Neural cell (in vitro differentiated cells): ENCODE data around the gene ZBTB8A. TPM values are rescaled to one million over a fixed set of nuclear protein-coding genes. Genes with fewer than 3 reads are reported as not detected.

ENCODE experiments used
- H2AFZ ChIP-seq: fragments of 200-600, 300-800 bp; sonication (generic), shearing (Covaris generic); 2 replicates; pipeline ENCODE4 v1.6.0; 2014; ENCODE audit warnings: low read depth, mild to moderate bottlenecking, antibody characterized with exemption, low read length, moderate library complexity
- H3F3A ChIP-seq: fragments of 200-600 bp; shearing (Covaris generic); 2 replicates; pipeline ENCODE4 v1.6.1; 2016; ENCODE audit warnings: mild to moderate bottlenecking, moderate library complexity, mixed read lengths, antibody characterized with exemption, low read length; ENCODE audit not compliant: insufficient read depth, poor library complexity, severe bottlenecking
- H3K27ac ChIP-seq: fragments of 200-600, 300-800 bp; sonication (generic), shearing (Covaris generic); 2 replicates; pipeline ENCODE4 v1.5.1; 2014; ENCODE audit warnings: mild to moderate bottlenecking, low read length, moderate library complexity
- H3K27me3 ChIP-seq: fragments of 300-800, 200-600 bp; sonication (generic), shearing (Covaris generic); 2 replicates; pipeline ENCODE4 v1.6.0; 2014; ENCODE audit warnings: mild to moderate bottlenecking, low read depth, low read length, moderate library complexity; ENCODE audit not compliant: insufficient read depth
- H3K36me3 ChIP-seq: fragments of 300-800, 200-600 bp; sonication (generic), shearing (Covaris generic); 2 replicates; pipeline ENCODE4 v1.5.1; 2014; ENCODE audit warnings: mild to moderate bottlenecking, antibody characterized with exemption, low read length, moderate library complexity; ENCODE audit not compliant: insufficient read depth
- H3K4me2 ChIP-seq: fragments of 300-800, 200-600 bp; sonication (generic), shearing (Covaris generic); 2 replicates; pipeline ENCODE4 v1.6.0; 2014; ENCODE audit warnings: mild to moderate bottlenecking, low read length
- H3K4me3 ChIP-seq: fragments of 300-800, 200-600 bp; sonication (generic), shearing (Covaris generic); 2 replicates; pipeline ENCODE4 v1.5.1; 2014; ENCODE audit warnings: mild to moderate bottlenecking, low read length, moderate library complexity
- H3K79me2 ChIP-seq: fragments of 200-600 bp; shearing (Covaris generic); replicated peaks from 2 replicates; pipeline ENCODE4 v1.6.0; 2014; ENCODE audit warnings: mild to moderate bottlenecking, low read length, moderate library complexity; ENCODE audit not compliant: insufficient read depth
- H3K9ac ChIP-seq: fragments of 300-800, 200-600 bp; sonication (generic), shearing (Covaris generic); 2 replicates; pipeline ENCODE4 v1.6.1; 2016; ENCODE audit warnings: mild to moderate bottlenecking, low read length, mixed read lengths
- H3K9me2 ChIP-seq: fragments of 200-600 bp; shearing (Covaris generic); 2 replicates; pipeline ENCODE4 v1.6.1; 2016; ENCODE audit warnings: mild to moderate bottlenecking, low read length, mixed read lengths; ENCODE audit not compliant: insufficient read depth
- H3K9me3 ChIP-seq: fragments of 200-600, 300-800 bp; sonication (generic), shearing (Covaris generic); 2 replicates; pipeline ENCODE4 v1.6.1; 2016; ENCODE audit warnings: mild to moderate bottlenecking, mixed run types, low read length, moderate library complexity, mixed read lengths
- H4K20me1 ChIP-seq: fragments of 200-600 bp; shearing (Covaris generic); 2 replicates; pipeline ENCODE4 v1.6.1; 2016; ENCODE audit warnings: mild to moderate bottlenecking, mixed run types; ENCODE audit not compliant: insufficient read depth
- EP300 ChIP-seq: fragments of 450-650 bp; conservative IDR thresholded peaks from 2 replicates; pipeline ENCODE4 v1.6.1; 2014; ENCODE audit warnings: antibody characterized with exemption, mild to moderate bottlenecking, moderate library complexity; ENCODE audit not compliant: poor library complexity, severe bottlenecking
- EZH2 ChIP-seq: fragments of 200-600, 300-800 bp; shearing (Covaris generic), sonication (generic); IDR thresholded peaks from 2 replicates; pipeline ENCODE4 v1.6.1; 2014; ENCODE audit warnings: antibody characterized with exemption, low read length, borderline replicate concordance, mild to moderate bottlenecking; ENCODE audit not compliant: insufficient read depth, poor library complexity, severe bottlenecking
- MXI1 ChIP-seq: fragments of 450-650 bp; conservative IDR thresholded peaks from 2 replicates; pipeline ENCODE4 v1.6.1; 2014; ENCODE audit warnings: antibody characterized with exemption, mild to moderate bottlenecking; ENCODE audit not compliant: poor library complexity, severe bottlenecking
- POLR2AphosphoS5 ChIP-seq: IDR thresholded peaks from 2 replicates; pipeline ENCODE4 v1.6.1; 2012
- RAD21 ChIP-seq: fragments of 450-650 bp; conservative IDR thresholded peaks from 2 replicates; pipeline ENCODE4 v1.6.1; 2014; ENCODE audit warnings: antibody characterized with exemption, mild to moderate bottlenecking, moderate library complexity
- SMC3 ChIP-seq: fragments of 450-650 bp; conservative IDR thresholded peaks from 2 replicates; pipeline ENCODE4 v1.6.1; 2014; ENCODE audit warnings: antibody characterized with exemption, mild to moderate bottlenecking, moderate library complexity; ENCODE audit not compliant: poor library complexity
- polyA plus RNA-seq: library from polyadenylated mRNA; depleted of rRNA; stranded (reverse); fragments of >200 nt; gene quantifications from 2 replicates; pipeline ENCODE4 v1.2.3, GENCODE V29; 2014
- TF ChIP-seq, protein P1 (sequence below): IDR thresholded peaks from 2 replicates; pipeline ENCODE4 v1.6.1; 2012; ENCODE audit warnings: borderline replicate concordance
- TF ChIP-seq, protein P2 (sequence below): fragments of 450-650 bp; IDR thresholded peaks from 2 replicates; pipeline ENCODE4 v1.5.1; 2014; ENCODE audit warnings: antibody characterized with exemption, mild to moderate bottlenecking, moderate library complexity; ENCODE audit not compliant: poor library complexity, severe bottlenecking

The ZBTB8A gene
- polyA plus RNA-seq, 1 donor from 2014 or later = 10.1 TPM

DNA sequence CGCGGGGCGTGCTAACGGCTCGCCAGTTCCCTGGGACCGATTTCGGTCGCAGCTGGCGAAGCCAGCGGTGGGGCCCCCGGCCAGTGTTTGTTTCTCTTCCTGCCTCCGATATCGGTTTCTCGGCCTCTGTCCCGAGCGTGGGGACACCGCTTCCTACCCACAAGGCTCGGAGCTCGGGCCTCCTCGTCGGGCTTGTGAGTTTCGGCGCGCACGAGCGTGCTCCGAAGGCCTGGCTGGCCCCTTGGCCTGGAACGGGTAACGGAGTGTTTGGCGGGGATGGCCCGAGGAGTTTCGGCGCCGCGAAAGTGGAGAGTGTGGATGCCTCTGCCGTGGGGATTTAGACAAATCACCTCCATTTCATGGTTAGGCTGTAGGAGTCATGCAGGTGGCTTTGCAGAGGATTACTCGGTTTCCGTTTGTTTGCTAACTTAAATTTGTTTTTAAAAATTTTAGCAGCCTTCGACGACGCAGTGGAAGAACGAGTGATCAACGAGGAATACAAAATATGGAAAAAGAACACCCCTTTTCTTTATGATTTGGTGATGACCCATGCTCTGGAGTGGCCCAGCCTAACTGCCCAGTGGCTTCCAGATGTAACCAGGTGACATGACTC is 112.3 kb downstream of the ZBTB8A start:
- TF ChIP-seq POLR2AphosphoS5 (no peak), EP300 (no peak), RAD21 (no peak), SMC3 (peak; percentile 15), MXI1 (peak; percentile 47)
- TF ChIP-seq, protein P1, sequence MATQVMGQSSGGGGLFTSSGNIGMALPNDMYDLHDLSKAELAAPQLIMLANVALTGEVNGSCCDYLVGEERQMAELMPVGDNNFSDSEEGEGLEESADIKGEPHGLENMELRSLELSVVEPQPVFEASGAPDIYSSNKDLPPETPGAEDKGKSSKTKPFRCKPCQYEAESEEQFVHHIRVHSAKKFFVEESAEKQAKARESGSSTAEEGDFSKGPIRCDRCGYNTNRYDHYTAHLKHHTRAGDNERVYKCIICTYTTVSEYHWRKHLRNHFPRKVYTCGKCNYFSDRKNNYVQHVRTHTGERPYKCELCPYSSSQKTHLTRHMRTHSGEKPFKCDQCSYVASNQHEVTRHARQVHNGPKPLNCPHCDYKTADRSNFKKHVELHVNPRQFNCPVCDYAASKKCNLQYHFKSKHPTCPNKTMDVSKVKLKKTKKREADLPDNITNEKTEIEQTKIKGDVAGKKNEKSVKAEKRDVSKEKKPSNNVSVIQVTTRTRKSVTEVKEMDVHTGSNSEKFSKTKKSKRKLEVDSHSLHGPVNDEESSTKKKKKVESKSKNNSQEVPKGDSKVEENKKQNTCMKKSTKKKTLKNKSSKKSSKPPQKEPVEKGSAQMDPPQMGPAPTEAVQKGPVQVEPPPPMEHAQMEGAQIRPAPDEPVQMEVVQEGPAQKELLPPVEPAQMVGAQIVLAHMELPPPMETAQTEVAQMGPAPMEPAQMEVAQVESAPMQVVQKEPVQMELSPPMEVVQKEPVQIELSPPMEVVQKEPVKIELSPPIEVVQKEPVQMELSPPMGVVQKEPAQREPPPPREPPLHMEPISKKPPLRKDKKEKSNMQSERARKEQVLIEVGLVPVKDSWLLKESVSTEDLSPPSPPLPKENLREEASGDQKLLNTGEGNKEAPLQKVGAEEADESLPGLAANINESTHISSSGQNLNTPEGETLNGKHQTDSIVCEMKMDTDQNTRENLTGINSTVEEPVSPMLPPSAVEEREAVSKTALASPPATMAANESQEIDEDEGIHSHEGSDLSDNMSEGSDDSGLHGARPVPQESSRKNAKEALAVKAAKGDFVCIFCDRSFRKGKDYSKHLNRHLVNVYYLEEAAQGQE = peak; percentile 7
- TF ChIP-seq, protein P2, sequence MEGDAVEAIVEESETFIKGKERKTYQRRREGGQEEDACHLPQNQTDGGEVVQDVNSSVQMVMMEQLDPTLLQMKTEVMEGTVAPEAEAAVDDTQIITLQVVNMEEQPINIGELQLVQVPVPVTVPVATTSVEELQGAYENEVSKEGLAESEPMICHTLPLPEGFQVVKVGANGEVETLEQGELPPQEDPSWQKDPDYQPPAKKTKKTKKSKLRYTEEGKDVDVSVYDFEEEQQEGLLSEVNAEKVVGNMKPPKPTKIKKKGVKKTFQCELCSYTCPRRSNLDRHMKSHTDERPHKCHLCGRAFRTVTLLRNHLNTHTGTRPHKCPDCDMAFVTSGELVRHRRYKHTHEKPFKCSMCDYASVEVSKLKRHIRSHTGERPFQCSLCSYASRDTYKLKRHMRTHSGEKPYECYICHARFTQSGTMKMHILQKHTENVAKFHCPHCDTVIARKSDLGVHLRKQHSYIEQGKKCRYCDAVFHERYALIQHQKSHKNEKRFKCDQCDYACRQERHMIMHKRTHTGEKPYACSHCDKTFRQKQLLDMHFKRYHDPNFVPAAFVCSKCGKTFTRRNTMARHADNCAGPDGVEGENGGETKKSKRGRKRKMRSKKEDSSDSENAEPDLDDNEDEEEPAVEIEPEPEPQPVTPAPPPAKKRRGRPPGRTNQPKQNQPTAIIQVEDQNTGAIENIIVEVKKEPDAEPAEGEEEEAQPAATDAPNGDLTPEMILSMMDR = no peak
- Histone ChIP-seq H3K4me2 (peak overlapping the region; percentile 72), H3K27me3 (no peaks in the 10 kb centered on the region), H3K79me2 (peaks cover 69% of the 10 kb centered on the region), H4K20me1 (no peaks in the 10 kb centered on the region), H3F3A (peaks cover 4% of the 10 kb centered on the region), H3K27ac (peak overlapping the region; percentile 100), H2AFZ (peak overlapping the region; percentile 82), H3K9me2 (no peaks in the 10 kb centered on the region), H3K9ac (peak overlapping the region; percentile 98), H3K4me3 (peak overlapping the region; percentile 74), H3K36me3 (no peaks in the 10 kb centered on the region), H3K9me3 (no peaks in the 10 kb centered on the region)

DNA sequence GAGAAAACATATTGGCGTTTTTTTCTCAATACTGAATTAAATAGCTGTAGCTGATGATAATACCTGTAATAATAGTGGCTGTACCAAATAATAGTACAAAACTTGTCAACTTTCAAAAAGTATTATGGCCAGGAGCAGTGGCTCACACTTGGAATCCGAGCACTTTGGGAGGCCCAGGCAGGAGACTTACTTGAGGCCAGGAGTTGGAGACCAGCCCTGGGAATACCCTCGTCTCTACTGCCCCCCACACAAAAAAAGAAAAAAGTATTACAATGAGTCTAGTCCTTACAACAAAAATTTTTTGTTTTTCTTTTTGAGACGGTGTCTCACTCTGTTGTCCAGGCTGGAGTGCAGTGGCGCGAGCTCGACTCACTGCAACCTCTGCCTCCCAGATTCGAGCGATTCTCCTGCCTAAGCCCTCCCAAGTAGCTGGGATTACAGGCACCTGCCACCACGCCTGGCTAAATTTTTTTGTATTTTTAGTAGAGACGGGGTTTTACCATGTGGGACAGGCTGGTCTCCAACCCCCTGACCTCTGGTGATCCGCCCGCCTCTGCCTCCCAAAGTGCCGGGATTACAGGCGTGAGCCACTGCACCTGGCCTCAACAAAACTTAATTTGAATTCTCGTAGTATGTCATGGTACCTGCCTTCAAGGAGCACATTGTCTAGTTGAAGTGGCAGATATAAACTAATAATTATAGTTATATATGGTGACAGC is 113.2 kb downstream of the ZBTB8A start:
- Histone ChIP-seq H3K9ac (peak overlapping the region; percentile 98), H3K4me2 (peak overlapping the region; percentile 72), H3F3A (peaks cover 4% of the 10 kb centered on the region), H4K20me1 (no peaks in the 10 kb centered on the region), H3K4me3 (peak overlapping the region; percentile 74), H2AFZ (no peak overlapping the region), H3K9me3 (no peaks in the 10 kb centered on the region), H3K27me3 (no peaks in the 10 kb centered on the region), H3K27ac (peak overlapping the region; percentile 100), H3K79me2 (peaks cover 76% of the 10 kb centered on the region), H3K9me2 (no peaks in the 10 kb centered on the region), H3K36me3 (no peaks in the 10 kb centered on the region)
- no peak for TF ChIP-seq POLR2AphosphoS5
- TF ChIP-seq EZH2 = no peak
- TF ChIP-seq, protein P1 = no peak
- TF ChIP-seq, protein P2 = no peak
- TF ChIP-seq RAD21 = no peak
